Measurements from ENCODE around the gene CCSER1. TPM values are rescaled to one million over a fixed set of nuclear protein-coding genes. Genes with fewer than 3 reads are reported as not detected.

The CCSER1 gene
- total RNA-seq (2014; rRNA removed): not detected in 2 replicates
- polyA plus RNA-seq (2012): not detected

DNA sequence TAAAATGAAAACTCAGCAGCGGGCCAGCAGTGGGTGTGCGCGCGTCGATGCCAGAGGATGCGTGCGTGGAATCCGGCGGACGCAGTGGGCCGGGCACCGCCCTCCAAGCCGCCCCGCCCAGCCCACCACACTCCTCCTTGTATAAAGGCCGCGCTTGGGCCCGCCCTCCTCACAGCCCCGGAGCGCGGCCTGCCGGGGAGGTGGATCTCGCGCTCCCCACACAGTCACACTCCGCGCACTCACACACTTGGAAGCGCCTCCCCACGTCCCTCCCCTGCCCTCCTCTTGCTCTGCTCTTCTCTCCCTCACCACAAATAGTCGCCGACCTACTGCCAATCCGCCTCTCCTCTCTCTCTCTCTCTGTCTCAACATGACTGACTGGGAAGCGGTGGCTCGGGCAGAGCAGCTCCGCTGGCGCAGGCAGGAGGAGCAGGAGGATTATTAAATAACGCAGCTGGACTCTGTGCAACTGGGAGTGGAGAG lies at the start of gene CCSER1:
Gene CCSER1 (plus strand): TSS at position 172 of the 483 bp plus-strand sequence.
- no peak for DNase-seq (ENCODE audit: low read depth)

DNA sequence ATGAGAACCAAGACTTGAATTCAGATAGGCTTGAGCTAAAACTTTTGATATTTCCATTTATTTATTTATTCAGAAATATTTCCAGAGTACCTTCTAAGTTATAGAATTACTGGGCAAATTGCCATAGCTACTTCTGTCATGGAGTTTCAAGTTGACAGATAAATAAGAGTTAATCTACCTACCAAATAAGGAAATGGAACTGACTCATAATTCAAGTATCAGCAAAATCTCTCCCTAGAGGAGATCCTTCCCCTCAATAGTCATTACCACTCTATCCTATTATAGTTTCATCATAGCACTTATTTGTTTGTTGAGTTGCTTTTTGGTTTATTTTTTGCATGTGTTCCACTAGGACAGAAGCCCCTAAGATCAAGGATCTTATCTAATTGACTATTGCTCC lies 48.8 kb upstream of the CCSER1 start:
- no peak for DNase-seq (ENCODE audit: low read depth)

DNA sequence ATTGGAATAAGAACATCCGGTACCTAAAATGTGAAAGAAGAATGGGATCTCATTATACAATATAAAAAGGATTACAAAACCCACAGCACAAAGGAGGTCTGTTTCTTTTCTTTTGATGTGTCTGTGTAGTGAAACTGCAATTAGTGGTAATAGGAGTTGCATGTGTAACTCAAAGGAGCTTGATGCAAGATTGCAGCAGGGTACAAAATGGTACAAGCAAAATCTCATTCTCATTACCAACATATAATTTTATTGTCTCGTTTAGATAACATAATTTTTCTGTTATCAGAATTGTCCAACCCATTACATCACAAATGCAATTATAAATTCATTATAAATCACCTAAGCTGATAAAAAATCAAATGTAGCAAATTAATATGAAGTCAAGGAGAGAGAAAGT lies 47.1 kb upstream of the CCSER1 start:
- no peak for DNase-seq (ENCODE audit: low read depth)

DNA sequence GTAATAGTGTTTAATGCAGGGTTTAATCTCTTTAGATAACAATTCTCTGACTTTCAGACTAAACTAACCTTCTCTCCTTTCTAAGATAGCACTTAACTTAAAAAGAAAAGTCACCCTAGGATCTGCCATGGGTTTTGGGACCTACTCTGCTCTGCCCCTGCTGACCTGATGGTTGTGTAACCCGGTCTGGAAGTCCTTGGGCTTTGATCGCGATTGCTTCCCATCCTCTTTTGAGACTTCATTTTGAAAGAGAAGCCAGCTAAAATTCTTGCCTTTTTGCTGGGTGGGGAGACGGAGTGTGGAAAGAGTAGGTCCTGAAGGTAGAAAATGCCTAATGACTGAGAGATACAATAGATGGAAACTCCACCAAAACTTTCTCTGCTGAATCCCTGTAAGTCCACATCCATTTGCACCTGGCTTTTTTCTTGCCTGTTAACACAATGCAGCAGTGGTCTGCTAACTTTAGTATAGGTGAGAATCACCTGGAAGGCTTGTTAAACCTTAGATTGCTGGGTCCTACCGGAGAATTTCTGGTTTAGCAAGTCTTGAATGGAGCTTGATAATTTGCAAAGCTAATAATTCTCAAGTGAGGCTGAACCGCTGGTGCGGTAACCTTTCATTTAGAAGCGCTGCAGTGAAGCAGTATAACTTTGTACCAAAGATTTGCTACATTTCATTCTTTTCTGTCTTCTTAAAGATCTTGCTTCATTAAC lies 45.6 kb upstream of the CCSER1 start:
- no peak for DNase-seq (ENCODE audit: low read depth)

DNA sequence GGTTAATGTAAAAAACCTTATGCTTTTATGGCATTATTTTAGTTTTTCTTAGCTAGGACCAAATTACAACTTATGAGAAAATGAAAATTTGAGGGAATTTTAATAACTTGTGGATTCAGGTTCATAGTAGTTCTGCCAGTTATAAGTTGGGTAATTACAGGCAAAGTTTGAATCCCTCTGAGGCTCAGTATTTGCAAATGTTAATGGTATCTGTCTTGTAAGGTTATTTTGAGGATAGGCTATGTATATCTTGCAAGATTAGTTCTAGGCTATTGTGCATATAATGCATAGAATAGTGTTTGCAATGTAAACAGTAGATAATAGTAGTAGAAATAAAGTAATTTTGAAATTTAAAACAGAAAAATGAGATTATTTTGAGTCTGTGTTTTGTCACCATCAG lies 44.7 kb upstream of the CCSER1 start:
- DNase-seq (ENCODE audit: low read depth): no peak

DNA sequence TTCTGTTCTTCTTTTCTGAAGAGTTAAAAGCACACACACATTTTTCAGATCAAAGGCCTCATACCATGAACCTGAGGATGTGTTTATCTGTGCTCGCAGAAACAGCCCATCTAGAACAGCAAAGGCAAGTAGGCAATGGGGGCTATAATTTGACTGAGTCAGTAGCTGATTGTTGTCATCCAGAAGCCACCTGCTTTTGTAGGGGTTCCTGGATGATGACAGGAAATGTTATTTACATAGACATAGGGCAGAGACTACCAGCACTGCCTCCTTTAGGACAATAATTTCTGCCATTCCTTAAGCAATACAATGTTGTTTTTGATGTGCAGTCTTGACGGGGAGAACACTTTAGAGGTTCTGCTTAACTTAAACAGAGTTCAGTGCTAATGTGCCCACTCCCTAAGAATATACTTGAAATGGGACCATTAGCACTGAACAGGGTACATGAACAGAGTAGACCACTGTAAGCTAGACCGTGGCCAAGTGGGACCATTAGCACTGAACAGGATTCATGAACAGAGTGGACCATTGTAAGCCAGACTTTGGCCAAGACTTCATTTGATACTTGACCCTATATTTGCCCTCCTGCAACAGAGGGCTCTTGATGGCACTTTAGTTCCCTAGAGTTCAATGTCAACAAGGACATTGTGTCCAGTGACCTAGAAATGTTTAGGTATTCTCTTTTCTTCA lies 42.8 kb upstream of the CCSER1 start:
- DNase-seq (ENCODE audit: low read depth): no peak

DNA sequence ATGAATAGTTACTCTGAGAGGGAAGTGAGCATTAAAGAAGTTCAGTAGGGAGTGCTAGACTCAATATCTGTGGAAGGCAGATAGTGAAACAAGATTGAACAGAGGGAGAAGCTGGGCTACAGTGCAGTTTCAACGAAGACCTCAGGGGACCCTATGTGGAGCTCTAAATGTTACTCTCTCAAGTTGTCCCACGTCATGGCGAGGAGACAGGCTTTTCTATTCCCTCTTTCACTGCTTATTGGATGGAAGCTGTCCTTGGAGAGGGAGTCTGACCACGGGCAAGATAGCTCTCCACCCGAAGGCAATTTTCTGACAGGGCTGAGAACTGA lies 42.3 kb upstream of the CCSER1 start:
- no peak for DNase-seq (ENCODE audit: low read depth)

DNA sequence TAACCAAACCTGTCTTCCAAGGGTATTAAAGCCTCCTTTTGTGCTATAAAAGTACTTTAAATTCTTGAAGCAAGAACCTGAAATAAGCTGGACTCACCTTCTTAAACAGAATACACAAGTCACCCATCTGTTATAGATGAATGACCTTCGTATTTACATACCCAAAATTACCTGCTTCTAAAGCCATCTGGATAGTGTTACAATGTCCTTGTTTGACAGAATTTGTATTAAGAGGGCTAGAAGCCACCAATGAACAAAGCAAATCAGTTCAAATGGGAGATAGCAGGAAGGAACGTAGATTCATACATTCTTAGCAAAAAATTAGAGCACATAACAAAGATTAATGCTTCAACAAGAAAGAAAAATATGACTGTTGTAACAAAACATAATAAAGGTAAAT lies 33.7 kb upstream of the CCSER1 start:
- DNase-seq (ENCODE audit: low read depth): no peak

DNA sequence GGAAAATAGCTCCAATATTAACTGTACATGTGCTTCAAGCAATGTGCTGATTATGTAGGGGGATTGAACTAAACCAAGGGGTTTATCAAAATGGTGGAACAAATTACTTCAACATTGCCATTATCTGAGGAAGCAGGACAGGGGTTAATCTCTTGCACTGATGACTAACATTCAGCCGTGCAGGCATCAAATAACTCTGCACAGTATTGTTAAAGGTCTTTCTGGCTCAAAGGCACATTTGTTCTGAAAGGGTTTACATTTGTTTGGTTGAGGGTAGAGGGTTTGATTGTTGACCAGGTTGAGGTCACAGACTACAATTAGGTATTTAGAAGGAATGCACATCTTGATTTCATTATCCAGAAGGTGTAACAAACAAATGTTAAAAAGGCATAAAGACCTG lies 32.2 kb upstream of the CCSER1 start:
- no peak for DNase-seq (ENCODE audit: low read depth)

DNA sequence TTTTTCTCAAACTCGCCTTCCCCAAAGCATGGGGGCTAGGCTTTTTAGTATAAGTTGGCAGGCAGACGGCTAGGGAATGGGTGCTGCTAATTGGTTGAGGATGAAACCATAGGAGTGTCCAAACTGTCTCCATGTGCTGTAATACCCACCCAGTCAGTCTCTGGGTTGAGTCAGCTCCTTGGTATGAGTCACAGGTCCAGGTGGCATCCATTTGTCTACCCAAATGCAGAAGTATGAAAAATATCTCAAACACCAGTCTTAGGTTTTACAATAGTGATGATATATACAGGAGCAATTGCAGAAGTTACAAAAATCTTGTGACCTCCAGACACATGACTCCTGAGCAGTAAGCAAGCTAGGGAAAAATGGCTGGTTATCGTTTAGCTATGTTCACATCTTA lies 27.4 kb upstream of the CCSER1 start:
- DNase-seq (ENCODE audit: low read depth): no peak

DNA sequence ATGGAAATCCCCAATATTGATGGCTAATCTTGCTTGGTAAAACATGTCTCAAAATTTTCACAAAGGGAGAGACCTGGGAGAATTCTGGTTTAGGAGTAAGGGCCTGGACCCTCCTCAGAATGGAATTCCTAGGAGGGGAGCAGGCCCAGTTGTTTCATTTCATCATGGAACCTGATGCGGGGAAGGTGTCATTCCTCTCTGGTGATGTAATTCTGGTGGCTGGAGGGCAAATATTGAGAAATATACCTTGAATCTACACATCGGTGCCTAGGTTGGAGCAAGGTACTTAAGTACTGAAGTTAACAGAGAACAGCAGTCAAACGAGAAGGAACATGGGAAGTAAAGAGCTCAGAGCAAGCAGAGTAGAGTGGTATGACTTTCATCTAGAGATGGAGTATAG lies 23.2 kb upstream of the CCSER1 start:
- DNase-seq (ENCODE audit: low read depth): no peak

DNA sequence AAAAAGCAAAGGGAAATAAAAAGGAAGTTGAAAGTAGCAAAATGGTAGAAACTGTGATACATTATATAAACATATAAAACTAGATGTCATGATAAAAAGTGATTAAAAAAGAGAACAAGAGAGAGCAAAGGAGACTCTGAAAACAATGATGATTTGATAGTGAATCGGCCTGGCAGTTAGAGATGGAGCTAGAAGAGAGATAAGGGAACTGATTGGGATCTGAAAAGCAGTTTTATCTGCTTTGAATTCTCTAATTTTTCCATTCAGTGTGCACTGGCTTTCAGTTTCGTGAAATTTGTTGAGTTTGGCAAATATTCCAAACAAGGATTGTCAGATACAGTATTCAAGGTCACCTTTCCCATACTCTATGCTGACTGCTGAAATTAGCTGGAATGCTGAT lies 21.9 kb upstream of the CCSER1 start:
- no peak for DNase-seq (ENCODE audit: low read depth)

DNA sequence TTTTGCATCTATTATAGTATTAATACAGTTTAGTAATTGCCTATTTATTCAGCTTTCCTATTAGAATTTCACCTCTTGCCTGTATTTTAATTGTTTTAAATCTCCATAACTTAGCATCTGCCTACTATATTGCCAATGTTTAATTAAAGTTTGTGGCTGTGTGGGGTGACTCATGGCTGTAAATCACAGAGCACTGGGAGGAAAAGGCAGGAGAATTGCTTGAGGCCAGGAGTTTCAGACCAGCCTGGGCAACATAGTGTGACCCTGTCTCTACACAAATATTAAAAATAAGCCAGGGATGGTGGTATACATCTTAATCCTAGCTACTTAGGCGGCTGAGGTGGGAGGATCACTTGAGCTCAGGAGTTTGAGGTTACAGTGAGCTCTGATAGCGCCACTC lies 14.5 kb upstream of the CCSER1 start:
- no peak for DNase-seq (ENCODE audit: low read depth)

DNA sequence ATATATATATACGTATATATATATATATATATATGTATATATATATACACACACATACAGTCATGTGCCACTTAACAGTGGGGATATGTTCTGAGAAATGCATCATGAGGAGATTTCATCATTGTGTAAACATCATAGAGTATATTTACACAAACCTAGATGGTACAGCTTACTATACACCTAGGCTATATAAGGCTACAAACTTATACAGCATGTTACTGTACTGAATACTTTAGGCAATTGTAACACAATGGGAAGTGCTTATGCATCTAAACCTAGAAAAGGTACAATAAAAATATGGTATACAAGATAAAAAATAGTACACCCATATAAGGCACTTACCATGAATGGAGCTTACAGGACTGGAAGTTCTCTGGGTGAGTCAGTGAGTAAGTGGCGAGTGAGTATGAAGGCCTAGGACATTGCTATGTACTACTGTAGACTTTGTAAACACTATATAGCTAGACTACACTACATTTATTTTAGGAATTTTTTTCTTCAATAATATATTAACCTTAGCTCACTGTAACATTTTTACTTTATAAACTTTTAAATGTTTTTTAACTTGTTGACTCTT lies 13.2 kb upstream of the CCSER1 start:
- no peak for DNase-seq (ENCODE audit: low read depth)

DNA sequence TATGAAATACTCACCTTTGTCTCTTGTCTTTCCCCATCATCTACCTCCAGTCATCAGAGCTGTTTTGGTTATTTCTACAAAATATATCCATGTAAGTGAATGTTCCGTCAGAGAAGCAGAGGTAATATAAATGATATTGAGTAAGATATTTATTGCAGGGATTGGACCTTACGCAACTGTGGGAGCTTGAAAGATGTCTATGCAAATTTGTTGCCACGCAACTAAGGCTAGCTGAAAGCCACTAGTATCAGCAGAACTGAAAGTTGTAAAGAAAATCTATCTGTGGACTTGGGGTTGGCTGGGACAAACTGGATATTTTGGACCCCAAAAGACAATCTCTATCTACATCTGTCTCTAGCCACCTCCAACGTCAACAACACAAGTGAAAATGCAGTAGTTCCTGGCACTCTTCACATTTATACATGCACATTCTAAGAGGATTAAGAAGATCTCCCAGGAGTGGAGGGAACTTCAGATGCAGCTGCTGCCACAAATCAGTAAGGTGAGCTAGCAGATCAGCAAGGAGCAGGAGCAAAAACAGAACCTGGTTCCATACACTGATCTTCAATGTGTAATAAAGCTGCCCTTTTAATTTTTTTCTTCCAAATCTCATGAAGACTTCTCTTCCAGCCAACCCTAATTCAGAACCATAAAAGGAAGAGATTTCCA lies 8.5 kb upstream of the CCSER1 start:
- no peak for DNase-seq (ENCODE audit: low read depth)

DNA sequence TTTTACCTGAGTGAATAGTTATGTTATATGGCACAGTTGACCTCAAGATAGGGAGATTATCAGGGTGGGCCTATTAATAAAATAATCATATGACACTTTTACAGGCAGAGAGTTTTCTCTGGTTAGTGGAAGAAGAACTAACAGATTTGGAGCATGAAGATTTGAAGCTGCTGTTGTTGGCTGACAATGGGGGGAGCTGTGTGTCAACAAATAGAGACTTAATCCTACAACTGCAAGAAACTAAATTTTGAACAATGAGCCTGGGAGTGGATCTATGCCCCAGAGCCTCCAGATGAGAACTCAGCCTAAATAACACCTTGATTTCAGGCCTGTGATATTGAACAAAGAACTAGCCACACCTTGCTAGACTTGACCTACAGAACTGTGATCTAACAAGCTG lies 7.2 kb upstream of the CCSER1 start:
- no peak for DNase-seq (ENCODE audit: low read depth)

DNA sequence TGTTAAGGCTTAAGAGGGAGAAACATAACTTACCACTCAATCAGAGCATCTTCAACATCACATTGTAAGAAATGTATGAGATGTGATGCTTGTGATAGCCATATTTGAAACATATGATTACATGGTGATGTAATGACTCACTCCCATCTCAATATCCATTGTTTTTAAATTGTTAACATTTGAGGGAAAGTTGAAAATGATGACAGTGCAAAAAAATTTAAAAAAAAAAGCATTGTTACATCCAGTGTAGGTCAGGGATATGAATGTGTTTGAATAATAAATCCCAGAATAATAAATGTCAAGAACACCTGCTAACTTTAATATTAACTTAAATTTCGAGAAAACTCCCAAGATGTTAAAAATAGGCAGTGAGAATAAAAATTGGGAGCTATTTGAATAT lies 6.4 kb upstream of the CCSER1 start:
- no peak for DNase-seq (ENCODE audit: low read depth)

DNA sequence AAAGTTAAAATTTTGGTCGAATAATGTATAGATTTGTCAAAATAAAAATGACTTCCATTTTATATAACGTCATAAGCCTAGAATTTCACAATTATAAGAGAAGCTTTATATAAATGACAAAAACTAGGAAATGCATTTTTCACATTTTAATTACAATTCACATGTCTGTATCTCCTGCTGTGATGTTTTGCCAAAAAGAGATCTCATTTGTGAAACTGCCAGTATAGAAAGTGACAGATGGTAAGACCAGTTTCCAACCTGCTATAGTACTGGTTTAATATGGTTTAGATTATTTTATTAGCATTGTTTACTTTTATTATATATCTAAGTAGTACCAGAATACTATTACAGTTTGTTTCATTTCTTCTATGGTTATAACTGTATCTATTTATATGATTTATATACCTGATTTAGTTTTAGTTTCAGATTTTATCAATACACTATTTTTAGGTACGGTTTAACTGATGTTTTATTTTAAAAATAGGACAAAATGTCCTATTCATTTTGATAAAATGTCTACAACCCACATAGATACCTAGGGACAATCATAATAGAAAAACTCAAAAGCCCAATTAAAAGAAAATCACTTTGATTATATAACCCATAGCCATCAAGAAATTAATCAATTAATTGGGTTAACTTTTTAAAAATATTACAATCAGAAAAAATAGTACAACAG lies 5.4 kb upstream of the CCSER1 start:
- DNase-seq (ENCODE audit: low read depth): no peak

DNA sequence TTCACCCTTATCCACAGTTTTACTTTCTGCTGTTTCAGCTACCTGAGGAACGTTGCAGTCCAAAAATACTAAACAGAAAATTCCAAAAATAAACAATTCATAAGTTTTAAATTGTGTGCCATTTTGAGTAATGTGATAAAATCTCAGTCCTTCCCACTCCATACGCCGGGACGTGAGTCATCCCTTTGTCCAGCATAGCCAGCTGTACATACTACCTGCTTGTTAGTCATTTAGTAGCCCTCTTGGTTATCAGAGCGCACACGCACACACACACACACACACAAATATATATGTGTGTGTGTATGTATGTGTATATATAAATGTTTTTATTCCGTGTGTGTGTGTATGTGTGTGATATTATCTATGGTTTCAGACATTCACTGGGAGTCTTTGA lies 4.8 kb upstream of the CCSER1 start:
- DNase-seq (ENCODE audit: low read depth): no peak

DNA sequence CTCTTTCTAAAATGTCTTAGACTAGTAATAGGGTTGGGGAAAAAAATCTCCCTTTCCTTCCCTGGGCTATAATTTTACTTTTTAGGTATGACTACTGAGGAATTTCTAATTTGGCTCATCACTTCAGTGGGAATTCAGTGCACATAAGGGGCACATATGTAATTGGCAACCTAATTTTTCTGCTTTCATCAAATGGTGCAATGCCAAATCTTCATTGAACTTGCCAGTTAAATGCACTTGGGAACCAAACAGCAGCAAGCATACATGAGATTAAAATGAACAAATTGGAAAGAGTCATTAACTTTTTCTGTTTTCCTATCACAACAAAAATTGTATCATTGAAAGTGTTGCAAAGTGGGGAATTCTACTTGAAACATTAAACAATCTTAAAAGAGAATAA lies 2.9 kb upstream of the CCSER1 start:
- no peak for DNase-seq (ENCODE audit: low read depth)

DNA sequence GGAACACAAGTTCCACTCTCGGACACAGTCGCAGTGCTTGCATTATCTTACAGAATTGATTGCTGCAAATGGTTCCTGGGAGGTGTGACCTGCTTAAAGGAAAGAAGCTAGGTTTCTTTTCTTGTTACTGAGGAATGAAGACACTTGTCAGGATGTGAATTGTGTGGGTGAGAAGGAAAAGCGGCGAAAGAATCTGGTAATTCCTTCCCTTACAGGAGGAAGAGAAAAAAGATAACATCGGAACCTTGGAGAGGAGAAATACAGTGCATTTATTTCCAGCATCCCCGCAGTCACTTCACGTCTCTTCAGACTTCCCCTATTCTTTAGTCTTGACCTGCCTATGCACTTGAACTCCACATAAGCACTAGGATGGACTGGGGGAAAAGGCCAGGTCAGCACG lies 389 bp upstream of the CCSER1 start:
- DNase-seq (ENCODE audit: low read depth): no peak

Measured in LHCN-M2 (cell line).